OCI-LY7 (cell line): ENCODE measurements around the gene FAM76A. TPM values are rescaled to one million over a fixed set of nuclear protein-coding genes. Genes with fewer than 3 reads are reported as not detected.

Source experiments
- BruUV-seq: library from RNA; stranded (reverse); fragments of 400-500 nt; replicated peaks from 2 replicates; lab custom pipeline; 2021; lab: Mats Ljungman, UMichigan
- CTCF ChIA-PET: fragments of 300-600 bp; sonication (Branson Sonifier 250); formaldehyde crosslinking; loops from one replicate; lab custom pipeline; 2022; ENCODE audit warnings: antibody characterized with exemption; ENCODE audit not compliant: unreplicated experiment; lab: Charles Lee
- POLR2A ChIA-PET: fragments of 300-600 bp; sonication (Branson Sonifier 250); formaldehyde crosslinking; loops from one replicate; lab custom pipeline; 2022; ENCODE audit warnings: antibody characterized with exemption; lab: Charles Lee
- DNase-seq: peaks from one replicate; pipeline ENCODE4 v3.0.0-alpha.2; 2015; ENCODE audit warnings: low spot score
- H2AFZ ChIP-seq: fragments of 200-600 bp; sonication (generic), shearing (Covaris generic); 2 replicates; pipeline ENCODE4 v1.6.1; 2014; ENCODE audit warnings: mild to moderate bottlenecking, antibody characterized with exemption, low read length, moderate library complexity
- H3K27ac ChIP-seq: fragments of 200-600 bp; sonication (generic); 2 replicates; pipeline ENCODE4 v1.5.1; 2014; ENCODE audit warnings: mixed run types, low read depth, mild to moderate bottlenecking, moderate library complexity, low read length, inconsistent platforms; ENCODE audit not compliant: poor library complexity, severe bottlenecking
- H3K36me3 ChIP-seq: fragments of 200-600 bp; sonication (generic); 2 replicates; pipeline ENCODE4 v1.6.1; 2014; ENCODE audit warnings: mild to moderate bottlenecking, antibody characterized with exemption, low read length, moderate library complexity, mixed read lengths; ENCODE audit not compliant: insufficient read depth
- H3K4me1 ChIP-seq: fragments of 200-600 bp; sonication (generic); 2 replicates; pipeline ENCODE4 v1.5.1; 2014; ENCODE audit warnings: mild to moderate bottlenecking, low read length; ENCODE audit not compliant: insufficient read depth, poor library complexity, severe bottlenecking
- H3K4me2 ChIP-seq: fragments of 200-600 bp; sonication (generic); 2 replicates; pipeline ENCODE4 v1.6.1; 2014; ENCODE audit warnings: mild to moderate bottlenecking, low read length
- H3K4me3 ChIP-seq: fragments of 200-600 bp; sonication (generic); 2 replicates; pipeline ENCODE4 v1.5.1; 2014; ENCODE audit warnings: mild to moderate bottlenecking, low read depth, low read length; ENCODE audit not compliant: poor library complexity, severe bottlenecking
- H3K79me2 ChIP-seq: fragments of 200-600 bp; sonication (generic); 2 replicates; pipeline ENCODE4 v1.6.1; 2016; ENCODE audit warnings: low read depth, mild to moderate bottlenecking, low read length, moderate library complexity, mixed read lengths; ENCODE audit not compliant: insufficient read depth
- H3K9me2 ChIP-seq: fragments of 200-600 bp; sonication (generic); 2 replicates; pipeline ENCODE4 v1.6.1; 2016; ENCODE audit warnings: mild to moderate bottlenecking, low read length, mixed read lengths; ENCODE audit not compliant: insufficient read depth
- H3K9me3 ChIP-seq: fragments of 200-600 bp; sonication (generic); 2 replicates; pipeline ENCODE4 v1.6.1; 2014; ENCODE audit warnings: mild to moderate bottlenecking, mixed run types, low read length, mixed read lengths
- H4K20me1 ChIP-seq: fragments of 200-600 bp; sonication (generic); 2 replicates; pipeline ENCODE4 v1.6.1; 2014; ENCODE audit warnings: mild to moderate bottlenecking, antibody characterized with exemption, low read length, moderate library complexity, mixed read lengths; ENCODE audit not compliant: insufficient read depth
- CTCF ChIP-seq: fragments of 200-600 bp; sonication (generic); conservative IDR thresholded peaks from 2 replicates; pipeline ENCODE4 v1.5.1; 2014; ENCODE audit warnings: mild to moderate bottlenecking, antibody characterized with exemption, low read length, moderate library complexity, mixed read lengths
- EZH2phosphoT487 ChIP-seq: fragments of 200-600 bp; sonication (generic); IDR thresholded peaks from 2 replicates; pipeline ENCODE4 v1.6.1; 2018; ENCODE audit warnings: low read depth, borderline replicate concordance, mild to moderate bottlenecking, mixed run types, antibody characterized with exemption, low read length, moderate library complexity, mixed read lengths
- intact Hi-C: fragments of 100-400 bp; cut with micrococcal nuclease; formaldehyde crosslinking; loops from one replicate; pipeline ENCODE4 v1.10.0; 2022; ENCODE audit not compliant: unreplicated experiment
- total RNA-seq, 2 experiments: library from RNA; depleted of rRNA in 1 of 2; stranded (reverse); fragments of >200 nt in 1 of 2; shearing (Covaris generic) in 1 of 2; gene quantifications; 2 replicates each; pipeline ENCODE4 v1.2.3, GENCODE V29; 2014 to 2022

FAM76A gene
- total RNA-seq, 2 experiments from 2014 or later = 16.3 to 18.6 TPM

GRCh38 chr1:27719286-27720251, 6.2 kb upstream of the FAM76A start:
- no TSS peak for BruUV-seq
- Histone ChIP-seq H3K9me3 (0 out of 2 replicates have a peak, but pooled peaks cover 6% of the 10 kb centered on the region), H3K4me3 (no peak overlapping the region), H3K4me1 (no peaks in the 10 kb centered on the region), H3K36me3 (no peaks in the 10 kb centered on the region), H4K20me1 (no peaks in the 10 kb centered on the region), H2AFZ (no peak overlapping the region), H3K79me2 (no peaks in the 10 kb centered on the region), H3K4me2 (no peak overlapping the region), H3K27ac (no peak overlapping the region), H3K9me2 (no peaks in the 10 kb centered on the region)
- ChIA-PET POLR2A (no interaction called here), CTCF (no interaction called here)
- DNase-seq = peak; percentile 10
- TF ChIP-seq CTCF (peak; percentile 55), EZH2phosphoT487 (no peak)
- intact Hi-C loops = no loop called here

- H3K4me3 ChIP-seq = peak overlapping the region; percentile 60
- CTCF ChIA-PET = interaction anchor here (0.6 to 1.4 kb wide), 3 partner anchors 48 to 630 kb away, joined by 3 to 6 read pairs (median 3); partner anchors contain the start of gene STX12
- POLR2A ChIA-PET = interaction anchor here (0.6 to 1.3 kb wide), 9 partner anchors 26 to 364 kb away, joined by 3 to 7 read pairs (median 3); partner anchors contain the start of genes PPP1R8 and STX12
- H4K20me1 ChIP-seq = no peaks in the 10 kb centered on the region
- H3K79me2 ChIP-seq = peaks cover 8% of the 10 kb centered on the region; the same call in 1 of the 2 replicates
- peaks cover 19% of the 10 kb centered on the region; the same call in 1 of the 2 replicates for H3K36me3 ChIP-seq
- peak; percentile 25 for DNase-seq
- no peaks in the 10 kb centered on the region for H3K9me2 ChIP-seq
- TF ChIP-seq CTCF (no peak), EZH2phosphoT487 (no peak)
- intact Hi-C loops = loop anchor here (1.0 to 5.0 kb wide), 2 partner anchors 47 to 105 kb away; partner anchors contain the start of genes PPP1R8 and STX12
- peak overlapping the region; percentile 91 for H2AFZ ChIP-seq
- peaks cover 19% of the 10 kb centered on the region for H3K4me1 ChIP-seq
- no TSS peak for BruUV-seq
- no peak overlapping the region for H3K27ac ChIP-seq
- H3K9me3 ChIP-seq = no peaks in the 10 kb centered on the region
- H3K4me2 ChIP-seq = peak overlapping the region; percentile 79
These were observed 794 bp upstream of the FAM76A start for GRCh38 chr1:27724961-27725373.
